ENCODE data around the gene ATXN1. TPM values are rescaled to one million over a fixed set of nuclear protein-coding genes. Genes with fewer than 3 reads are reported as not detected.
"Not testable (repeated sequence)": the region's sequence is repeated elsewhere in the genome, so short reads cannot be mapped to it uniquely, and the experiment has no call there.

The ATXN1 gene
- total RNA-seq, 1 experiment from 2014 or later = 20.8 TPM

- H3K27me3 ChIP-seq (replicated peaks) = no peaks in the 10 kb centered on the region
- no peak overlapping the region for H3K27ac ChIP-seq
- no peak overlapping the region for H3K4me3 ChIP-seq
- DNase-seq (ENCODE audit: low read depth in 1 of 2, low spot score in 2 of 2) = no peak
- no peaks in the 10 kb centered on the region for H3K9me3 ChIP-seq (replicated peaks)
- H3K36me3 ChIP-seq = no peaks in the 10 kb centered on the region
- H3K4me1 ChIP-seq (replicated peaks) = no peaks in the 10 kb centered on the region
Measured at GRCh38 chr6:16793828-16794412, 32.7 kb upstream of the ATXN1 start.

- Histone ChIP-seq H3K9me3 (replicated peaks) (peaks cover 9% of the 10 kb centered on the region), H3K27ac (no peak overlapping the region), H3K4me3 (no peak overlapping the region), H3K27me3 (replicated peaks) (no peaks in the 10 kb centered on the region), H3K36me3 (no peaks in the 10 kb centered on the region), H3K4me1 (replicated peaks) (peaks cover 12% of the 10 kb centered on the region)
- no peak for DNase-seq (ENCODE audit: low read depth in 1 of 2, low spot score in 2 of 2)
Measured at GRCh38 chr6:16789329-16790038, 28.2 kb upstream of the ATXN1 start.

GRCh38 chr6:16787128-16787682 is 25.9 kb upstream of the ATXN1 start:
- no peaks in the 10 kb centered on the region for H3K27me3 ChIP-seq (replicated peaks)
- peak in 1 of 2 experiments; percentile 51 for DNase-seq (ENCODE audit: low read depth in 1 of 2, low spot score in 2 of 2)
- H3K27ac ChIP-seq = no peak overlapping the region

GRCh38 chr6:16785496-16785895 is 24.2 kb upstream of the ATXN1 start:
- Histone ChIP-seq H3K4me3 (no peak overlapping the region), H3K27ac (no peak overlapping the region), H3K4me1 (replicated peaks) (peaks cover 12% of the 10 kb centered on the region), H3K36me3 (no peaks in the 10 kb centered on the region), H3K27me3 (replicated peaks) (no peaks in the 10 kb centered on the region), H3K9me3 (replicated peaks) (peaks cover 9% of the 10 kb centered on the region)
- DNase-seq (ENCODE audit: low read depth in 1 of 2, low spot score in 2 of 2) = no peak

More at GRCh38 chr6:16787128-16787682, 25.9 kb upstream of the ATXN1 start:
- Histone ChIP-seq H3K36me3 (no peaks in the 10 kb centered on the region), H3K4me3 (no peak overlapping the region), H3K9me3 (replicated peaks) (peaks cover 9% of the 10 kb centered on the region), H3K4me1 (replicated peaks) (peaks cover 12% of the 10 kb centered on the region)

- not testable (repeated sequence) for H3K27me3 ChIP-seq (replicated peaks); H3K9me3 ChIP-seq (replicated peaks); H3K36me3 ChIP-seq; DNase-seq (ENCODE audit: low read depth in 1 of 2, low spot score in 2 of 2); H3K27ac ChIP-seq; H3K4me3 ChIP-seq
- peaks cover 12% of the 10 kb centered on the region for H3K4me1 ChIP-seq (replicated peaks)
Measured at GRCh38 chr6:16784957-16785356, 23.7 kb upstream of the ATXN1 start.

GRCh38 chr6:16783952-16784565 is 22.8 kb upstream of the ATXN1 start:
- Histone ChIP-seq H3K4me1 (replicated peaks) (peaks cover 12% of the 10 kb centered on the region), H3K27me3 (replicated peaks) (no peaks in the 10 kb centered on the region), H3K36me3 (no peaks in the 10 kb centered on the region), H3K4me3 (no peak overlapping the region), H3K9me3 (replicated peaks) (peaks cover 9% of the 10 kb centered on the region), H3K27ac (no peak overlapping the region)
- no peak for DNase-seq (ENCODE audit: low read depth in 1 of 2, low spot score in 2 of 2)

- no peaks in the 10 kb centered on the region for H3K36me3 ChIP-seq
Measured at GRCh38 chr6:16783509-16783908, 22.2 kb upstream of the ATXN1 start.

GRCh38 chr6:16782278-16782677 is 21.0 kb upstream of the ATXN1 start:
- no peak for DNase-seq (ENCODE audit: low read depth in 1 of 2, low spot score in 2 of 2)

More at GRCh38 chr6:16783509-16783908, 22.2 kb upstream of the ATXN1 start:
- H3K27me3 ChIP-seq (replicated peaks) = no peaks in the 10 kb centered on the region
- H3K9me3 ChIP-seq (replicated peaks) = peaks cover 9% of the 10 kb centered on the region
- H3K4me3 ChIP-seq = no peak overlapping the region
- H3K27ac ChIP-seq = no peak overlapping the region
- peaks cover 12% of the 10 kb centered on the region for H3K4me1 ChIP-seq (replicated peaks)
- no peak for DNase-seq (ENCODE audit: low read depth in 1 of 2, low spot score in 2 of 2)

GRCh38 chr6:16781348-16782169 is 20.3 kb upstream of the ATXN1 start:
- Histone ChIP-seq H3K27me3 (replicated peaks) (no peaks in the 10 kb centered on the region), H3K4me1 (replicated peaks) (peaks cover 6% of the 10 kb centered on the region), H3K4me3 (no peak overlapping the region), H3K27ac (no peak overlapping the region), H3K9me3 (replicated peaks) (no peaks in the 10 kb centered on the region; the same call in none of the 2 replicates), H3K36me3 (no peaks in the 10 kb centered on the region)
- DNase-seq (ENCODE audit: low read depth in 1 of 2, low spot score in 2 of 2) = no peak

More at GRCh38 chr6:16782278-16782677, 21.0 kb upstream of the ATXN1 start:
- peaks cover 7% of the 10 kb centered on the region for H3K4me1 ChIP-seq (replicated peaks)
- H3K27me3 ChIP-seq (replicated peaks) = no peaks in the 10 kb centered on the region
- no peak overlapping the region for H3K4me3 ChIP-seq
- no peaks in the 10 kb centered on the region for H3K36me3 ChIP-seq
- H3K9me3 ChIP-seq (replicated peaks) = peaks cover 2% of the 10 kb centered on the region
- no peak overlapping the region for H3K27ac ChIP-seq

GRCh38 chr6:16778521-16778920 is 17.3 kb upstream of the ATXN1 start:
- no peak for DNase-seq (ENCODE audit: low read depth in 1 of 2, low spot score in 2 of 2)
- Histone ChIP-seq H3K36me3 (no peaks in the 10 kb centered on the region), H3K27me3 (replicated peaks) (no peaks in the 10 kb centered on the region), H3K4me1 (replicated peaks) (peaks cover 13% of the 10 kb centered on the region), H3K4me3 (no peak overlapping the region), H3K9me3 (replicated peaks) (no peaks in the 10 kb centered on the region), H3K27ac (no peak overlapping the region)

GRCh38 chr6:16777794-16778193 is 16.5 kb upstream of the ATXN1 start:
- DNase-seq (ENCODE audit: low read depth in 1 of 2, low spot score in 2 of 2) = no peak
- H3K27me3 ChIP-seq (replicated peaks) = no peaks in the 10 kb centered on the region
- H3K27ac ChIP-seq = no peak overlapping the region

GRCh38 chr6:16776394-16777017 is 15.2 kb upstream of the ATXN1 start:
- Histone ChIP-seq H3K27ac (peak overlapping the region; percentile 9; the same call in 1 of the 2 replicates), H3K4me1 (replicated peaks) (peaks cover 13% of the 10 kb centered on the region), H3K36me3 (no peaks in the 10 kb centered on the region), H3K9me3 (replicated peaks) (no peaks in the 10 kb centered on the region), H3K27me3 (replicated peaks) (no peaks in the 10 kb centered on the region), H3K4me3 (no peak overlapping the region)
- DNase-seq (ENCODE audit: low read depth in 1 of 2, low spot score in 2 of 2) = peak in 1 of 2 experiments; percentile 20

More at GRCh38 chr6:16777794-16778193, 16.5 kb upstream of the ATXN1 start:
- Histone ChIP-seq H3K9me3 (replicated peaks) (no peaks in the 10 kb centered on the region), H3K4me3 (no peak overlapping the region), H3K4me1 (replicated peaks) (peaks cover 13% of the 10 kb centered on the region), H3K36me3 (no peaks in the 10 kb centered on the region)

- no peaks in the 10 kb centered on the region for H3K36me3 ChIP-seq
- H3K4me3 ChIP-seq = no peak overlapping the region
- H3K27ac ChIP-seq = no peak overlapping the region
- H3K4me1 ChIP-seq (replicated peaks) = peaks cover 31% of the 10 kb centered on the region
- no peaks in the 10 kb centered on the region for H3K27me3 ChIP-seq (replicated peaks)
- no peaks in the 10 kb centered on the region for H3K9me3 ChIP-seq (replicated peaks)
- no peak for DNase-seq (ENCODE audit: low read depth in 1 of 2, low spot score in 2 of 2)
Measured at GRCh38 chr6:16774437-16774836, 13.2 kb upstream of the ATXN1 start.

All from SJSA1 (cell line).